ENCODE data around the gene TCF12. TPM values are rescaled to one million over a fixed set of nuclear protein-coding genes. Genes with fewer than 3 reads are reported as not detected.

The TCF12 gene
- total RNA-seq, 1 experiment from 2014 or later, result 102 TPM

DNA sequence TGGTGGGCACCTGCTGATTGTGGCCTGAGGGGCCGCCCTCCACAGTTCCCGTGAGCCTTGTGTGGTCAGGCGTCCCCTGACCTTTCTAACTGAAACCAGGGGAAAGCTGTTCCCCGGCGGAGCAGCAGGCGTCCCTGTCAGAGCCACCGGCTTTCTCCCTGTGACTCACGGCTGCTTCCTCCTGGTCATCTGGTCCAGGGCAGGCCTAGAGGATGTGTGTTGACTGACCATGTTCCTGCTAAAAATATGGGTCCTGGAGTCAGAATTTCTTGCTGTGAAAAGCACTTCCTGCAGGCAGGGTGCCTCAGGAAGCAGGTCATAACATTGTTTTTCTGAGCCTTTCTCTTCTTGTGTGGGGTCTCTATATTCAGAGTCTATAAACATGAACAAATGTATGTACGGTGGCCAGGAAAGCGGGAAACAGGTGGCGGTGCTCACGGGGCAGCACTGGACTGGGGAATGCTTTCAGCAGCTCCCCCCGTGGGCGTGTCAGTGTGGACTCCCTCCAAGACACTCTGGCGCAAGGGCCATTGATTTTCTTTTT, 419.5 kb downstream of the TCF12 start:
- ChIA-PET CTCF (no interaction called here), POLR2A (no interaction called here)
- Histone ChIP-seq H3K27ac (ENCODE audit: low read length) (no peak overlapping the region), H3K9me3 (ENCODE audit: control insufficient read depth, insufficient read depth, low read depth, low read length) (no peaks in the 10 kb centered on the region), H3K36me3 (ENCODE audit: control insufficient read depth, insufficient read depth, low read length) (no peaks in the 10 kb centered on the region), H3K27me3 (ENCODE audit: control insufficient read depth, insufficient read depth, low read length) (no peaks in the 10 kb centered on the region), H3K4me3 (ENCODE audit: low read depth in 2 of 2, low read length in 2 of 2) (no peak overlapping the region), H3K4me1 (ENCODE audit: control insufficient read depth, insufficient read depth, low read length) (no peaks in the 10 kb centered on the region)
- intact Hi-C loops (cut with micrococcal nuclease; ENCODE audit: unreplicated experiment) (no loop called here), in situ Hi-C loops (cut with HindIII; ENCODE audit: low pct_unique_long_range_greater_than_20kb, low sequenced_read_pairs) (no loop called here)
- TF ChIP-seq, protein P1, sequence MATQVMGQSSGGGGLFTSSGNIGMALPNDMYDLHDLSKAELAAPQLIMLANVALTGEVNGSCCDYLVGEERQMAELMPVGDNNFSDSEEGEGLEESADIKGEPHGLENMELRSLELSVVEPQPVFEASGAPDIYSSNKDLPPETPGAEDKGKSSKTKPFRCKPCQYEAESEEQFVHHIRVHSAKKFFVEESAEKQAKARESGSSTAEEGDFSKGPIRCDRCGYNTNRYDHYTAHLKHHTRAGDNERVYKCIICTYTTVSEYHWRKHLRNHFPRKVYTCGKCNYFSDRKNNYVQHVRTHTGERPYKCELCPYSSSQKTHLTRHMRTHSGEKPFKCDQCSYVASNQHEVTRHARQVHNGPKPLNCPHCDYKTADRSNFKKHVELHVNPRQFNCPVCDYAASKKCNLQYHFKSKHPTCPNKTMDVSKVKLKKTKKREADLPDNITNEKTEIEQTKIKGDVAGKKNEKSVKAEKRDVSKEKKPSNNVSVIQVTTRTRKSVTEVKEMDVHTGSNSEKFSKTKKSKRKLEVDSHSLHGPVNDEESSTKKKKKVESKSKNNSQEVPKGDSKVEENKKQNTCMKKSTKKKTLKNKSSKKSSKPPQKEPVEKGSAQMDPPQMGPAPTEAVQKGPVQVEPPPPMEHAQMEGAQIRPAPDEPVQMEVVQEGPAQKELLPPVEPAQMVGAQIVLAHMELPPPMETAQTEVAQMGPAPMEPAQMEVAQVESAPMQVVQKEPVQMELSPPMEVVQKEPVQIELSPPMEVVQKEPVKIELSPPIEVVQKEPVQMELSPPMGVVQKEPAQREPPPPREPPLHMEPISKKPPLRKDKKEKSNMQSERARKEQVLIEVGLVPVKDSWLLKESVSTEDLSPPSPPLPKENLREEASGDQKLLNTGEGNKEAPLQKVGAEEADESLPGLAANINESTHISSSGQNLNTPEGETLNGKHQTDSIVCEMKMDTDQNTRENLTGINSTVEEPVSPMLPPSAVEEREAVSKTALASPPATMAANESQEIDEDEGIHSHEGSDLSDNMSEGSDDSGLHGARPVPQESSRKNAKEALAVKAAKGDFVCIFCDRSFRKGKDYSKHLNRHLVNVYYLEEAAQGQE (IDR thresholded peaks at IDR 0.05; ENCODE audit: insufficient read depth in 1 of 2, low read depth in 2 of 2, low read length in 1 of 2), result no peak
- TF ChIP-seq TCF7L2 (IDR thresholded peaks at IDR 0.05; ENCODE audit: low read depth, low read length), result no peak
- TF ChIP-seq POLR2AphosphoS5 (IDR thresholded peaks at IDR 0.05; ENCODE audit: low read depth, low read length), result no peak
- TF ChIP-seq, protein P2, sequence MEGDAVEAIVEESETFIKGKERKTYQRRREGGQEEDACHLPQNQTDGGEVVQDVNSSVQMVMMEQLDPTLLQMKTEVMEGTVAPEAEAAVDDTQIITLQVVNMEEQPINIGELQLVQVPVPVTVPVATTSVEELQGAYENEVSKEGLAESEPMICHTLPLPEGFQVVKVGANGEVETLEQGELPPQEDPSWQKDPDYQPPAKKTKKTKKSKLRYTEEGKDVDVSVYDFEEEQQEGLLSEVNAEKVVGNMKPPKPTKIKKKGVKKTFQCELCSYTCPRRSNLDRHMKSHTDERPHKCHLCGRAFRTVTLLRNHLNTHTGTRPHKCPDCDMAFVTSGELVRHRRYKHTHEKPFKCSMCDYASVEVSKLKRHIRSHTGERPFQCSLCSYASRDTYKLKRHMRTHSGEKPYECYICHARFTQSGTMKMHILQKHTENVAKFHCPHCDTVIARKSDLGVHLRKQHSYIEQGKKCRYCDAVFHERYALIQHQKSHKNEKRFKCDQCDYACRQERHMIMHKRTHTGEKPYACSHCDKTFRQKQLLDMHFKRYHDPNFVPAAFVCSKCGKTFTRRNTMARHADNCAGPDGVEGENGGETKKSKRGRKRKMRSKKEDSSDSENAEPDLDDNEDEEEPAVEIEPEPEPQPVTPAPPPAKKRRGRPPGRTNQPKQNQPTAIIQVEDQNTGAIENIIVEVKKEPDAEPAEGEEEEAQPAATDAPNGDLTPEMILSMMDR (IDR thresholded peaks at IDR 0.05), result no peak
- TF ChIP-seq SIN3A (IDR thresholded peaks at IDR 0.05; ENCODE audit: borderline replicate concordance, insufficient read depth, low read depth, low read length), result no peak
- DNase-seq (ENCODE audit: low read depth, low spot score) (no peak), ATAC-seq (no peak)
- no TSS peak for BruUV-seq (replicated peaks)

DNA sequence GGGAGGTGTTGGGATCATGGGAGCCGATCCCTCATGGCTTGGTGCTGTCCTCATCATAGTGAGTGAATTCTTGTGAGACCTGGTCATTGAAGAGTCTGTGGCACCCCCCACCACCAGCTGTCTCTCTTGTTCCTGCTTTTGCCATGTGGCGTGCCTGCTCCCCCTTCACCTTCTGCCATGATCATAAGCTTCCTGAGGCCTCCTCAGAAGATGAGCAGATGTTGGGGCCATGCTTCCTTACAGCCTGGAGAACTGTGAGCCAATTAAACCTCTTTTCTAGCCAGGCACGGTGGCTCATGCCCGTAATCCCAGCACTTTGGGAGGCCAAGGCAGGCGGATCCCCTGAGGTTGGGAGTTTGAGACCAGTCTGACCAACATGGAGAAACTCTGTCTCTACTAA, 420.9 kb downstream of the TCF12 start:
- Histone ChIP-seq H3K4me3 (ENCODE audit: low read depth in 2 of 2, low read length in 2 of 2) (no peak overlapping the region), H3K27me3 (ENCODE audit: control insufficient read depth, insufficient read depth, low read length) (no peaks in the 10 kb centered on the region), H3K4me1 (ENCODE audit: control insufficient read depth, insufficient read depth, low read length) (no peaks in the 10 kb centered on the region), H3K36me3 (ENCODE audit: control insufficient read depth, insufficient read depth, low read length) (no peaks in the 10 kb centered on the region), H3K27ac (ENCODE audit: low read length) (no peak overlapping the region), H3K9me3 (ENCODE audit: control insufficient read depth, insufficient read depth, low read depth, low read length) (no peaks in the 10 kb centered on the region)
- TF ChIP-seq, protein P2 (IDR thresholded peaks at IDR 0.05), result no peak
- TF ChIP-seq POLR2AphosphoS5 (IDR thresholded peaks at IDR 0.05; ENCODE audit: low read depth, low read length) (no peak), TCF7L2 (IDR thresholded peaks at IDR 0.05; ENCODE audit: low read depth, low read length) (no peak), SIN3A (IDR thresholded peaks at IDR 0.05; ENCODE audit: borderline replicate concordance, insufficient read depth, low read depth, low read length) (no peak)
- TF ChIP-seq, protein P1 (IDR thresholded peaks at IDR 0.05; ENCODE audit: insufficient read depth in 1 of 2, low read depth in 2 of 2, low read length in 1 of 2), result no peak
- POLR2A ChIA-PET, result no interaction called here
- intact Hi-C loops (cut with micrococcal nuclease; ENCODE audit: unreplicated experiment) (no loop called here), in situ Hi-C loops (cut with HindIII; ENCODE audit: low pct_unique_long_range_greater_than_20kb, low sequenced_read_pairs) (no loop called here)
- no peak for ATAC-seq
- DNase-seq (ENCODE audit: low read depth, low spot score), result no peak
- no TSS peak for BruUV-seq (replicated peaks)
- CTCF ChIA-PET, result interaction anchor here (3.1 kb wide), 1 partner anchor 188 kb away, joined by 44 read pairs; no protein-coding TSS in a partner anchor
